Measurements from ENCODE around the gene NBEAL1.

GRCh38 chr2:203071148-203071547 is 56.5 kb downstream of the NBEAL1 start:
- TF ChIP-seq ZBTB33 (IDR thresholded peaks at IDR 0.05; ENCODE audit: extremely low read depth, insufficient replicate concordance, low read length) (no peak), POLR2A (IDR thresholded peaks at IDR 0.05; ENCODE audit: borderline replicate concordance, extremely low read depth, insufficient read depth, insufficient read length) (no peak), EZH2 (IDR thresholded peaks at IDR 0.05) (no peak), CEBPB (IDR thresholded peaks at IDR 0.05; ENCODE audit: low read depth) (no peak), FOSL1 (IDR thresholded peaks at IDR 0.05; ENCODE audit: low read depth) (no peak), CBX3 (IDR thresholded peaks at IDR 0.05; ENCODE audit: low read depth) (no peak), JUND (IDR thresholded peaks at IDR 0.05) (no peak), SIN3A (IDR thresholded peaks at IDR 0.05; ENCODE audit: low read depth) (no peak), TCF7L2 (IDR thresholded peaks at IDR 0.05; ENCODE audit: borderline replicate concordance, extremely low read depth, insufficient read depth, insufficient read length) (no peak)
- TF ChIP-seq, protein P1, sequence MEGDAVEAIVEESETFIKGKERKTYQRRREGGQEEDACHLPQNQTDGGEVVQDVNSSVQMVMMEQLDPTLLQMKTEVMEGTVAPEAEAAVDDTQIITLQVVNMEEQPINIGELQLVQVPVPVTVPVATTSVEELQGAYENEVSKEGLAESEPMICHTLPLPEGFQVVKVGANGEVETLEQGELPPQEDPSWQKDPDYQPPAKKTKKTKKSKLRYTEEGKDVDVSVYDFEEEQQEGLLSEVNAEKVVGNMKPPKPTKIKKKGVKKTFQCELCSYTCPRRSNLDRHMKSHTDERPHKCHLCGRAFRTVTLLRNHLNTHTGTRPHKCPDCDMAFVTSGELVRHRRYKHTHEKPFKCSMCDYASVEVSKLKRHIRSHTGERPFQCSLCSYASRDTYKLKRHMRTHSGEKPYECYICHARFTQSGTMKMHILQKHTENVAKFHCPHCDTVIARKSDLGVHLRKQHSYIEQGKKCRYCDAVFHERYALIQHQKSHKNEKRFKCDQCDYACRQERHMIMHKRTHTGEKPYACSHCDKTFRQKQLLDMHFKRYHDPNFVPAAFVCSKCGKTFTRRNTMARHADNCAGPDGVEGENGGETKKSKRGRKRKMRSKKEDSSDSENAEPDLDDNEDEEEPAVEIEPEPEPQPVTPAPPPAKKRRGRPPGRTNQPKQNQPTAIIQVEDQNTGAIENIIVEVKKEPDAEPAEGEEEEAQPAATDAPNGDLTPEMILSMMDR (IDR thresholded peaks at IDR 0.05 in 2 of 3, conservative IDR thresholded peaks at IDR 0.05 in 1 of 3; ENCODE audit: borderline replicate concordance in 1 of 3, insufficient read depth in 1 of 3, low read depth in 2 of 3, low read length in 2 of 3): no peak
- TF ChIP-seq, protein P2, sequence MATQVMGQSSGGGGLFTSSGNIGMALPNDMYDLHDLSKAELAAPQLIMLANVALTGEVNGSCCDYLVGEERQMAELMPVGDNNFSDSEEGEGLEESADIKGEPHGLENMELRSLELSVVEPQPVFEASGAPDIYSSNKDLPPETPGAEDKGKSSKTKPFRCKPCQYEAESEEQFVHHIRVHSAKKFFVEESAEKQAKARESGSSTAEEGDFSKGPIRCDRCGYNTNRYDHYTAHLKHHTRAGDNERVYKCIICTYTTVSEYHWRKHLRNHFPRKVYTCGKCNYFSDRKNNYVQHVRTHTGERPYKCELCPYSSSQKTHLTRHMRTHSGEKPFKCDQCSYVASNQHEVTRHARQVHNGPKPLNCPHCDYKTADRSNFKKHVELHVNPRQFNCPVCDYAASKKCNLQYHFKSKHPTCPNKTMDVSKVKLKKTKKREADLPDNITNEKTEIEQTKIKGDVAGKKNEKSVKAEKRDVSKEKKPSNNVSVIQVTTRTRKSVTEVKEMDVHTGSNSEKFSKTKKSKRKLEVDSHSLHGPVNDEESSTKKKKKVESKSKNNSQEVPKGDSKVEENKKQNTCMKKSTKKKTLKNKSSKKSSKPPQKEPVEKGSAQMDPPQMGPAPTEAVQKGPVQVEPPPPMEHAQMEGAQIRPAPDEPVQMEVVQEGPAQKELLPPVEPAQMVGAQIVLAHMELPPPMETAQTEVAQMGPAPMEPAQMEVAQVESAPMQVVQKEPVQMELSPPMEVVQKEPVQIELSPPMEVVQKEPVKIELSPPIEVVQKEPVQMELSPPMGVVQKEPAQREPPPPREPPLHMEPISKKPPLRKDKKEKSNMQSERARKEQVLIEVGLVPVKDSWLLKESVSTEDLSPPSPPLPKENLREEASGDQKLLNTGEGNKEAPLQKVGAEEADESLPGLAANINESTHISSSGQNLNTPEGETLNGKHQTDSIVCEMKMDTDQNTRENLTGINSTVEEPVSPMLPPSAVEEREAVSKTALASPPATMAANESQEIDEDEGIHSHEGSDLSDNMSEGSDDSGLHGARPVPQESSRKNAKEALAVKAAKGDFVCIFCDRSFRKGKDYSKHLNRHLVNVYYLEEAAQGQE (IDR thresholded peaks at IDR 0.05; ENCODE audit: low read depth): no peak
- TF ChIP-seq, protein P3, sequence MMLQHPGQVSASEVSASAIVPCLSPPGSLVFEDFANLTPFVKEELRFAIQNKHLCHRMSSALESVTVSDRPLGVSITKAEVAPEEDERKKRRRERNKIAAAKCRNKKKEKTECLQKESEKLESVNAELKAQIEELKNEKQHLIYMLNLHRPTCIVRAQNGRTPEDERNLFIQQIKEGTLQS (IDR thresholded peaks at IDR 0.05): no peak

All from HCT116 (cell line).